Activated T-helper 17 cell treated with anti-CD3 and anti-CD28 coated beads, Interleukin-2, amount 50 U/mL, for 72 hours (primary cell): Measurements from ENCODE around the gene CCDC71L. TPM values are rescaled to one million over a fixed set of nuclear protein-coding genes. Genes with fewer than 3 reads are reported as not detected.

Experiments
- ATAC-seq: fragments of 150-1000 bp; cut with Tn5 transposase; replicated peaks from 2 replicates; pipeline ENCODE4 v1.10.0; 2021; ENCODE audit warnings: mild to moderate bottlenecking, moderate library complexity
- H3K27ac Mint-ChIP-seq: one replicate; pipeline ENCODE4 v1.8.0; 2022; ENCODE audit warnings: mixed read lengths
- H3K27me3 Mint-ChIP-seq: one replicate; pipeline ENCODE4 v1.8.0; 2022; ENCODE audit warnings: mixed read lengths
- H3K36me3 Mint-ChIP-seq: one replicate; pipeline ENCODE4 v1.8.0; 2022; ENCODE audit warnings: low read depth, mild to moderate bottlenecking, mixed read lengths
- H3K4me1 Mint-ChIP-seq: one replicate; pipeline ENCODE4 v1.8.0; 2022; ENCODE audit warnings: mixed read lengths
- H3K4me3 Mint-ChIP-seq: one replicate; pipeline ENCODE4 v1.8.0; 2022; ENCODE audit warnings: mild to moderate bottlenecking, mixed read lengths
- H3K9me3 Mint-ChIP-seq: one replicate; pipeline ENCODE4 v1.8.0; 2022; ENCODE audit warnings: mixed read lengths
- total RNA-seq, 2 donors: library from RNA; stranded (reverse); gene quantifications; one replicate each; pipeline ENCODE4 v1.2.3, GENCODE V29; 2022

CCDC71L gene
- total RNA-seq, 2 donors from 2014 or later, result 19.4 to 28.5 TPM

GRCh38 chr7:106610996-106611886 is 49.7 kb downstream of the CCDC71L start:
- no peaks in the 10 kb centered on the region for H3K4me1 Mint-ChIP-seq
- H3K36me3 Mint-ChIP-seq, result no peaks in the 10 kb centered on the region
- no peaks in the 10 kb centered on the region for H3K9me3 Mint-ChIP-seq
- H3K27ac Mint-ChIP-seq, result no peak overlapping the region
- ATAC-seq, result no peak
- H3K27me3 Mint-ChIP-seq, result no peaks in the 10 kb centered on the region
- H3K4me3 Mint-ChIP-seq, result no peak overlapping the region

- ATAC-seq, result no peak
- H3K36me3 Mint-ChIP-seq, result no peaks in the 10 kb centered on the region
Measured at GRCh38 chr7:106609416-106609815, 51.5 kb downstream of the CCDC71L start.

DNA sequence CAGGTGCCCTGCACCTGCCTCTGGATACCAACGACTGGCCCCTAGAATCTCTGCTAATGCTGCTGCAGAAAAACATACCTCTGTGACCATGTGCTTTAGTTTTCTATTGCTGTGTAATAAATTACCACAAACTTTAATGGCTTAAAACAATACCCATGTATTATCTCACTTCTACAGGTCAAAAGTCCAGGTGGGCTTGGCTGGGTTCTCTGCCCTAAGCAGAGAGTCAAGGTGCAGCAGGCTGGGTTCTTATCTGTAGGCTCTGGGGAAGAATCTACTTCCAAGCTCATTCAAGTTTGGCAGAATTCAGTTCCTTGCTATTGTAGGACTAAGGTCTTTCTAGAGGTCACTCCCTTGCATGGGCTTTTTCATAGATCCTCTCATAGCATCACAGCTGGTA is 52.3 kb downstream of the CCDC71L start:
- Mint-ChIP-seq H3K36me3 (no peaks in the 10 kb centered on the region), H3K9me3 (no peaks in the 10 kb centered on the region), H3K4me3 (no peak overlapping the region), H3K27me3 (no peaks in the 10 kb centered on the region), H3K27ac (no peak overlapping the region), H3K4me1 (no peaks in the 10 kb centered on the region)
- no peak for ATAC-seq

More at GRCh38 chr7:106609416-106609815, 51.5 kb downstream of the CCDC71L start:
- no peaks in the 10 kb centered on the region for H3K9me3 Mint-ChIP-seq
- H3K27me3 Mint-ChIP-seq, result no peaks in the 10 kb centered on the region
- H3K4me3 Mint-ChIP-seq, result no peak overlapping the region
- H3K4me1 Mint-ChIP-seq, result no peaks in the 10 kb centered on the region
- H3K27ac Mint-ChIP-seq, result no peak overlapping the region

Other genes with a start within 250 kb of the CCDC71L start
- gene PIK3CG, start 204.1 kb upstream of the CCDC71L start, total RNA-seq, result 10 to 100 TPM; 21.6 to 25.7 TPM